Measurements from ENCODE around the gene IMP3. TPM values are rescaled to one million over a fixed set of nuclear protein-coding genes. Genes with fewer than 3 reads are reported as not detected.

IMP3 gene
- total and polyA plus RNA-seq, 2 donors from 2014 or later: 52.0 to 95.0 TPM

GRCh38 chr15:75656813-75657212, 16.8 kb upstream of the IMP3 start:
- FAIRE-seq: no peak
- DNase-seq: no peak
- H3K36me3 ChIP-seq (ENCODE audit: control insufficient read depth in 2 of 3, insufficient read depth in 3 of 3, low read length in 3 of 3): peaks cover 2 to 3% (median 2%) of the 10 kb centered on the region in 3 donors
- no peak overlapping the region for H3K9ac ChIP-seq (ENCODE audit: low read length in 3 of 3)
- H3K4me3 ChIP-seq (ENCODE audit: low read length in 3 of 3): no peak overlapping the region
- intact Hi-C loops (cut with DNase I): no loop called here
- TF ChIP-seq CTCF (IDR thresholded peaks at IDR 0.05; ENCODE audit: borderline replicate concordance, extremely low read depth, insufficient read depth): no peak
- H3K4me1 ChIP-seq (ENCODE audit: control insufficient read depth in 2 of 3, insufficient read depth in 2 of 3, low read depth in 1 of 3, low read length in 3 of 3): peaks cover 0 to 19% (median 10%) of the 10 kb centered on the region in 3 donors
- H3K27me3 ChIP-seq (ENCODE audit: control insufficient read depth, insufficient read depth, low read length): no peaks in the 10 kb centered on the region
- H3K27ac ChIP-seq (ENCODE audit: low read depth in 2 of 2, low read length in 2 of 2): no peak overlapping the region
- no peaks in the 10 kb centered on the region for H3K9me3 ChIP-seq (ENCODE audit: control insufficient read depth in 2 of 3, insufficient read depth in 1 of 3, low read length in 3 of 3)

GRCh38 chr15:75656331-75656730, 16.3 kb upstream of the IMP3 start:
- TF ChIP-seq CTCF (IDR thresholded peaks at IDR 0.05; ENCODE audit: borderline replicate concordance, extremely low read depth, insufficient read depth): no peak
- Histone ChIP-seq H3K36me3 (ENCODE audit: control insufficient read depth in 2 of 3, insufficient read depth in 3 of 3, low read length in 3 of 3) (peaks cover 2 to 3% (median 2%) of the 10 kb centered on the region in 3 donors), H3K27ac (ENCODE audit: low read depth in 2 of 2, low read length in 2 of 2) (no peak overlapping the region), H3K9ac (ENCODE audit: low read length in 3 of 3) (no peak overlapping the region), H3K4me1 (ENCODE audit: control insufficient read depth in 2 of 3, insufficient read depth in 2 of 3, low read depth in 1 of 3, low read length in 3 of 3) (peaks cover 0 to 24% (median 14%) of the 10 kb centered on the region in 3 donors), H3K27me3 (ENCODE audit: control insufficient read depth, insufficient read depth, low read length) (no peaks in the 10 kb centered on the region), H3K4me3 (ENCODE audit: low read length in 3 of 3) (no peak overlapping the region), H3K9me3 (ENCODE audit: control insufficient read depth in 2 of 3, insufficient read depth in 1 of 3, low read length in 3 of 3) (no peaks in the 10 kb centered on the region)
- intact Hi-C loops (cut with DNase I): no loop called here
- DNase-seq (no peak), FAIRE-seq (no peak)

GRCh38 chr15:75655931-75656330, 15.9 kb upstream of the IMP3 start:
- no peak for TF ChIP-seq CTCF (IDR thresholded peaks at IDR 0.05; ENCODE audit: borderline replicate concordance, extremely low read depth, insufficient read depth)
- DNase-seq (no peak), FAIRE-seq (no peak)
- no peaks in the 10 kb centered on the region for H3K27me3 ChIP-seq (ENCODE audit: control insufficient read depth, insufficient read depth, low read length)
- H3K4me3 ChIP-seq (ENCODE audit: low read length in 3 of 3): no peak overlapping the region
- peaks cover 2 to 3% (median 2%) of the 10 kb centered on the region in 3 donors for H3K36me3 ChIP-seq (ENCODE audit: control insufficient read depth in 2 of 3, insufficient read depth in 3 of 3, low read length in 3 of 3)
- intact Hi-C loops (cut with DNase I): no loop called here
- H3K4me1 ChIP-seq (ENCODE audit: control insufficient read depth in 2 of 3, insufficient read depth in 2 of 3, low read depth in 1 of 3, low read length in 3 of 3): peaks cover 0 to 27% (median 18%) of the 10 kb centered on the region in 3 donors
- H3K9me3 ChIP-seq (ENCODE audit: control insufficient read depth in 2 of 3, insufficient read depth in 1 of 3, low read length in 3 of 3): no peaks in the 10 kb centered on the region
- H3K9ac ChIP-seq (ENCODE audit: low read length in 3 of 3): no peak overlapping the region
- no peak overlapping the region for H3K27ac ChIP-seq (ENCODE audit: low read depth in 2 of 2, low read length in 2 of 2)
